ENCODE data around the gene IDH3G. TPM values are rescaled to one million over a fixed set of nuclear protein-coding genes. Genes with fewer than 3 reads are reported as not detected.

IDH3G gene
- total RNA-seq, 1 experiment from 2014 or later = 43.2 TPM

DNA sequence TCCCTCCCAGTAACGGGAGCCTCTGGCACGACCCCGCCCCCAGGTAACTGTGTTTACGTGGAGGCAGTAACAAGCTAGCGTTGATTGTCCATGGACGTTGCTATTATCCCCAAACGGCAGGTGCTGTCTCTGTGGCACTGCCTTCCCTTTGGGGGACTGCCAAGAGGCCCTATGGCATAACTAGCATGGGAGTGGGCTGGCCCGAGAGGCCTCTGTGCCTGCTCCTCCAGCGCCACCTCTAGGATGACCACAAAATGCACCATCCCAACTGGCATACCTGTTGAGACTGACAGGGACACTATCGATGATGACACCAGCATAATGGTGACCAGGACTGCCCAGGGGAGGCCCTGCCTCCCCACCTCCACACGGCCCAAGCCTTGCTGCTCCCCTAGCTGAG, 11.9 kb downstream of the IDH3G start:
- Histone ChIP-seq H3T11ph (ENCODE audit: low read length) (no peak overlapping the region), H3K4ac (ENCODE audit: low read depth, low read length) (no peak overlapping the region), H4K20me1 (ENCODE audit: control insufficient read depth, insufficient read depth, insufficient read length) (no peaks in the 10 kb centered on the region), H2BK20ac (ENCODE audit: low read depth, low read length, poor library complexity, severe bottlenecking) (no peak overlapping the region), H3K4me1 (ENCODE audit: insufficient read depth, low read length) (no peaks in the 10 kb centered on the region), H2AK5ac (ENCODE audit: insufficient read length, low read length) (no peak overlapping the region), H3K56ac (ENCODE audit: insufficient read length, low read depth, low read length) (no peak overlapping the region), H3K9me3 (ENCODE audit: control insufficient read depth, low read depth, low read length) (peaks cover 8% of the 10 kb centered on the region), H4K91ac (ENCODE audit: insufficient read length, low read depth, low read length) (no peak overlapping the region), H3K27ac (ENCODE audit: insufficient read length, low read depth, low read length) (no peak overlapping the region), H3K18ac (ENCODE audit: insufficient read length, low read depth, low read length) (no peak overlapping the region), H3K23ac (ENCODE audit: insufficient read length, low read depth, low read length) (no peak overlapping the region), H4K8ac (replicated peaks; ENCODE audit: insufficient read length, low read depth, low read length) (no peak overlapping the region), H2BK120ac (ENCODE audit: low read depth, low read length, poor library complexity, severe bottlenecking) (no peak overlapping the region), H3K4me2 (ENCODE audit: insufficient read depth, insufficient read length, low read length) (no peak overlapping the region), H3K14ac (ENCODE audit: insufficient read depth, low read length) (no peak overlapping the region), H2AFZ (ENCODE audit: low read length) (no peak overlapping the region), H3K27me3 (ENCODE audit: insufficient read depth, low read length) (no peaks in the 10 kb centered on the region), H3K79me2 (ENCODE audit: insufficient read depth, low read length) (no peaks in the 10 kb centered on the region), H2BK15ac (ENCODE audit: low read depth, low read length) (no peak overlapping the region), H4K5ac (ENCODE audit: insufficient read length, low read depth, low read length) (no peak overlapping the region), H3K9ac (ENCODE audit: extremely low read depth, insufficient read length, low read length) (no peak overlapping the region), H2BK12ac (ENCODE audit: insufficient read length, low read depth, low read length) (no peak overlapping the region), H3K79me1 (ENCODE audit: insufficient read depth, low read depth, low read length, poor library complexity, severe bottlenecking) (no peaks in the 10 kb centered on the region), H2BK5ac (ENCODE audit: insufficient read length, low read length) (no peak overlapping the region), H3K23me2 (ENCODE audit: insufficient read length, low read depth, low read length, poor library complexity, severe bottlenecking) (no peaks in the 10 kb centered on the region)
- peaks cover 41 to 65% of the 10 kb centered on the region in 2 experiments for H3K9me3 Mint-ChIP-seq
- WGBS (ENCODE audit: extremely low coverage, insufficient read length, low lambda C conversion rate) = no CpG with 5 or more reads among the region's 11 CpGs
- no peak overlapping the region for H3K27ac Mint-ChIP-seq
- H3K27me3 Mint-ChIP-seq (ENCODE audit: low read depth) = peaks cover 2% of the 10 kb centered on the region; the same call in 1 of the 2 replicates
- TF ChIP-seq, protein P1, sequence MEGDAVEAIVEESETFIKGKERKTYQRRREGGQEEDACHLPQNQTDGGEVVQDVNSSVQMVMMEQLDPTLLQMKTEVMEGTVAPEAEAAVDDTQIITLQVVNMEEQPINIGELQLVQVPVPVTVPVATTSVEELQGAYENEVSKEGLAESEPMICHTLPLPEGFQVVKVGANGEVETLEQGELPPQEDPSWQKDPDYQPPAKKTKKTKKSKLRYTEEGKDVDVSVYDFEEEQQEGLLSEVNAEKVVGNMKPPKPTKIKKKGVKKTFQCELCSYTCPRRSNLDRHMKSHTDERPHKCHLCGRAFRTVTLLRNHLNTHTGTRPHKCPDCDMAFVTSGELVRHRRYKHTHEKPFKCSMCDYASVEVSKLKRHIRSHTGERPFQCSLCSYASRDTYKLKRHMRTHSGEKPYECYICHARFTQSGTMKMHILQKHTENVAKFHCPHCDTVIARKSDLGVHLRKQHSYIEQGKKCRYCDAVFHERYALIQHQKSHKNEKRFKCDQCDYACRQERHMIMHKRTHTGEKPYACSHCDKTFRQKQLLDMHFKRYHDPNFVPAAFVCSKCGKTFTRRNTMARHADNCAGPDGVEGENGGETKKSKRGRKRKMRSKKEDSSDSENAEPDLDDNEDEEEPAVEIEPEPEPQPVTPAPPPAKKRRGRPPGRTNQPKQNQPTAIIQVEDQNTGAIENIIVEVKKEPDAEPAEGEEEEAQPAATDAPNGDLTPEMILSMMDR (conservative IDR thresholded peaks at IDR 0.05) = peak; percentile 45
- peaks cover 12 to 24% (median 13%) of the 10 kb centered on the region in 3 experiments; a peak in 6 of 7 replicates for H3K36me3 Mint-ChIP-seq (ENCODE audit: insufficient read depth in 1 of 3, low read depth in 3 of 3)
- peaks cover 4 to 8% of the 10 kb centered on the region in 2 experiments for H3K4me1 Mint-ChIP-seq
- no peak overlapping the region for H3K4me3 Mint-ChIP-seq
- DNase-seq = peak; percentile 56

All from H9 (cell line).